Neural cell (in vitro differentiated cells): ENCODE measurements around the gene CLBA1. TPM values are rescaled to one million over a fixed set of nuclear protein-coding genes. Genes with fewer than 3 reads are reported as not detected.

ENCODE experiments used
- H2AFZ ChIP-seq: fragments of 200-600, 300-800 bp; sonication (generic), shearing (Covaris generic); 2 replicates; pipeline ENCODE4 v1.6.0; 2014; ENCODE audit warnings: low read depth, mild to moderate bottlenecking, antibody characterized with exemption, low read length, moderate library complexity
- H3F3A ChIP-seq: fragments of 200-600 bp; shearing (Covaris generic); 2 replicates; pipeline ENCODE4 v1.6.1; 2016; ENCODE audit warnings: mild to moderate bottlenecking, moderate library complexity, mixed read lengths, antibody characterized with exemption, low read length; ENCODE audit not compliant: insufficient read depth, poor library complexity, severe bottlenecking
- H3K27ac ChIP-seq: fragments of 200-600, 300-800 bp; sonication (generic), shearing (Covaris generic); 2 replicates; pipeline ENCODE4 v1.5.1; 2014; ENCODE audit warnings: mild to moderate bottlenecking, low read length, moderate library complexity
- H3K27me3 ChIP-seq: fragments of 300-800, 200-600 bp; sonication (generic), shearing (Covaris generic); 2 replicates; pipeline ENCODE4 v1.6.0; 2014; ENCODE audit warnings: mild to moderate bottlenecking, low read depth, low read length, moderate library complexity; ENCODE audit not compliant: insufficient read depth
- H3K36me3 ChIP-seq: fragments of 300-800, 200-600 bp; sonication (generic), shearing (Covaris generic); 2 replicates; pipeline ENCODE4 v1.5.1; 2014; ENCODE audit warnings: mild to moderate bottlenecking, antibody characterized with exemption, low read length, moderate library complexity; ENCODE audit not compliant: insufficient read depth
- H3K4me2 ChIP-seq: fragments of 300-800, 200-600 bp; sonication (generic), shearing (Covaris generic); 2 replicates; pipeline ENCODE4 v1.6.0; 2014; ENCODE audit warnings: mild to moderate bottlenecking, low read length
- H3K4me3 ChIP-seq: fragments of 300-800, 200-600 bp; sonication (generic), shearing (Covaris generic); 2 replicates; pipeline ENCODE4 v1.5.1; 2014; ENCODE audit warnings: mild to moderate bottlenecking, low read length, moderate library complexity
- H3K79me2 ChIP-seq: fragments of 200-600 bp; shearing (Covaris generic); replicated peaks from 2 replicates; pipeline ENCODE4 v1.6.0; 2014; ENCODE audit warnings: mild to moderate bottlenecking, low read length, moderate library complexity; ENCODE audit not compliant: insufficient read depth
- H3K9ac ChIP-seq: fragments of 300-800, 200-600 bp; sonication (generic), shearing (Covaris generic); 2 replicates; pipeline ENCODE4 v1.6.1; 2016; ENCODE audit warnings: mild to moderate bottlenecking, low read length, mixed read lengths
- H3K9me2 ChIP-seq: fragments of 200-600 bp; shearing (Covaris generic); 2 replicates; pipeline ENCODE4 v1.6.1; 2016; ENCODE audit warnings: mild to moderate bottlenecking, low read length, mixed read lengths; ENCODE audit not compliant: insufficient read depth
- H3K9me3 ChIP-seq: fragments of 200-600, 300-800 bp; sonication (generic), shearing (Covaris generic); 2 replicates; pipeline ENCODE4 v1.6.1; 2016; ENCODE audit warnings: mild to moderate bottlenecking, mixed run types, low read length, moderate library complexity, mixed read lengths
- H4K20me1 ChIP-seq: fragments of 200-600 bp; shearing (Covaris generic); 2 replicates; pipeline ENCODE4 v1.6.1; 2016; ENCODE audit warnings: mild to moderate bottlenecking, mixed run types; ENCODE audit not compliant: insufficient read depth
- CTCF ChIP-seq: fragments of 450-650 bp; IDR thresholded peaks from 2 replicates; pipeline ENCODE4 v1.5.1; 2014; ENCODE audit warnings: antibody characterized with exemption, mild to moderate bottlenecking, moderate library complexity; ENCODE audit not compliant: poor library complexity, severe bottlenecking
- EP300 ChIP-seq: fragments of 450-650 bp; conservative IDR thresholded peaks from 2 replicates; pipeline ENCODE4 v1.6.1; 2014; ENCODE audit warnings: antibody characterized with exemption, mild to moderate bottlenecking, moderate library complexity; ENCODE audit not compliant: poor library complexity, severe bottlenecking
- EZH2 ChIP-seq: fragments of 200-600, 300-800 bp; shearing (Covaris generic), sonication (generic); IDR thresholded peaks from 2 replicates; pipeline ENCODE4 v1.6.1; 2014; ENCODE audit warnings: antibody characterized with exemption, low read length, borderline replicate concordance, mild to moderate bottlenecking; ENCODE audit not compliant: insufficient read depth, poor library complexity, severe bottlenecking
- MXI1 ChIP-seq: fragments of 450-650 bp; conservative IDR thresholded peaks from 2 replicates; pipeline ENCODE4 v1.6.1; 2014; ENCODE audit warnings: antibody characterized with exemption, mild to moderate bottlenecking; ENCODE audit not compliant: poor library complexity, severe bottlenecking
- POLR2AphosphoS5 ChIP-seq: IDR thresholded peaks from 2 replicates; pipeline ENCODE4 v1.6.1; 2012
- RAD21 ChIP-seq: fragments of 450-650 bp; conservative IDR thresholded peaks from 2 replicates; pipeline ENCODE4 v1.6.1; 2014; ENCODE audit warnings: antibody characterized with exemption, mild to moderate bottlenecking, moderate library complexity
- SMC3 ChIP-seq: fragments of 450-650 bp; conservative IDR thresholded peaks from 2 replicates; pipeline ENCODE4 v1.6.1; 2014; ENCODE audit warnings: antibody characterized with exemption, mild to moderate bottlenecking, moderate library complexity; ENCODE audit not compliant: poor library complexity
- TAF1 ChIP-seq: IDR thresholded peaks from 2 replicates; pipeline ENCODE4 v1.6.1; 2012; ENCODE audit warnings: low read depth
- polyA plus RNA-seq: library from polyadenylated mRNA; depleted of rRNA; stranded (reverse); fragments of >200 nt; gene quantifications from 2 replicates; pipeline ENCODE4 v1.2.3, GENCODE V29; 2014

CLBA1 gene
- polyA plus RNA-seq, 1 donor from 2014 or later: 27.8 TPM

- H3K9ac ChIP-seq: no peak overlapping the region
- no peak overlapping the region for H3K4me3 ChIP-seq
- no peak overlapping the region for H3K4me2 ChIP-seq
- H3K79me2 ChIP-seq: peaks cover 5% of the 10 kb centered on the region
- TF ChIP-seq TAF1 (no peak), EZH2 (no peak)
- H3K9me3 ChIP-seq: no peaks in the 10 kb centered on the region
- no peaks in the 10 kb centered on the region for H3K27me3 ChIP-seq
- no peak overlapping the region for H3K27ac ChIP-seq
- H2AFZ ChIP-seq: no peak overlapping the region
- H3K36me3 ChIP-seq: no peaks in the 10 kb centered on the region
- H3F3A ChIP-seq: no peaks in the 10 kb centered on the region
- H4K20me1 ChIP-seq: no peaks in the 10 kb centered on the region
- no peaks in the 10 kb centered on the region for H3K9me2 ChIP-seq
Observed at GRCh38 chr14:105005929-105006830, 20.6 kb downstream of the CLBA1 start.

DNA sequence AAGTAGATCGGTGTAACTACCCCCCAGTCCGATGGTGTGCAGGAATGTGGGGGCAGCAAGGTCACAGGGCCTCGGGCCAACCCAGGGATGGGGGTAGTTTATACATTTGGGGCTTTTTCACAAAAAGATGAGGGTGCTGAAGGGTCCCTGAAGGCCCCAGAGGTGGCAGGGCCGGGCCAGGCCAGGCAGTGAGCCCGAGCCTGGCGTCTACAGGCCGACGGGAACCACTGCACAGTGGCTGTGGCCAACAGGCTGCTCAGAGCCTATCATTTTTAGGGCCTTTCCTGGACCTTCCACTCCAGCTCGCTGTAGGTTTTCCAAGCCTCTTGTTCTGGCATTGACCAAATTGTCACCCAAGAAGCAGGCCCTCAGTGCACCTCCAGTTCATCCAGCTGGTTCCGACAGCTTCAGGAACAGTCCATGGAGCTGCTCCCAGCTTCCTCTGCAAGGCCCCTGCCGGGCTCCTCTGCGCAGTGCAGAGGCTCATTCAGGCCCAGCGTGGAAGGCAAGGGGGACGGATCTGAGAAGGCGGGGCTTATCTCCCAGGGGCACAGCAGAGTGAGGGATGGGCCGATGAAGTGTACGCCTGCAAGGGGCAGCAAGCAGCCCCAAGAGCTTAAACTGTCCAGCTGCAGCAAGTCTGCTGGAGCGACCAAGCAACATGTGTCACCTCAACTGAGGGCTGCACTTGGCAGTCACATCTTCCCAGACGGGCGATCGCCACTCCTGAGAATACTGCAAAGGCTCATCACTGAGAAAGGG lies 21.4 kb downstream of the CLBA1 start:
- Histone ChIP-seq H3K4me3 (no peak overlapping the region), H3K9me2 (no peaks in the 10 kb centered on the region), H3F3A (no peaks in the 10 kb centered on the region), H3K27me3 (no peaks in the 10 kb centered on the region), H3K9ac (no peak overlapping the region), H2AFZ (no peak overlapping the region), H3K9me3 (no peaks in the 10 kb centered on the region), H3K79me2 (peaks cover 5% of the 10 kb centered on the region), H3K36me3 (no peaks in the 10 kb centered on the region), H4K20me1 (no peaks in the 10 kb centered on the region), H3K4me2 (no peak overlapping the region), H3K27ac (no peak overlapping the region)
- no peak for TF ChIP-seq TAF1
- no peak for TF ChIP-seq EP300
- no peak for TF ChIP-seq CTCF
- no peak for TF ChIP-seq SMC3
- no peak for TF ChIP-seq MXI1
- TF ChIP-seq EZH2: no peak
- TF ChIP-seq RAD21: no peak

DNA sequence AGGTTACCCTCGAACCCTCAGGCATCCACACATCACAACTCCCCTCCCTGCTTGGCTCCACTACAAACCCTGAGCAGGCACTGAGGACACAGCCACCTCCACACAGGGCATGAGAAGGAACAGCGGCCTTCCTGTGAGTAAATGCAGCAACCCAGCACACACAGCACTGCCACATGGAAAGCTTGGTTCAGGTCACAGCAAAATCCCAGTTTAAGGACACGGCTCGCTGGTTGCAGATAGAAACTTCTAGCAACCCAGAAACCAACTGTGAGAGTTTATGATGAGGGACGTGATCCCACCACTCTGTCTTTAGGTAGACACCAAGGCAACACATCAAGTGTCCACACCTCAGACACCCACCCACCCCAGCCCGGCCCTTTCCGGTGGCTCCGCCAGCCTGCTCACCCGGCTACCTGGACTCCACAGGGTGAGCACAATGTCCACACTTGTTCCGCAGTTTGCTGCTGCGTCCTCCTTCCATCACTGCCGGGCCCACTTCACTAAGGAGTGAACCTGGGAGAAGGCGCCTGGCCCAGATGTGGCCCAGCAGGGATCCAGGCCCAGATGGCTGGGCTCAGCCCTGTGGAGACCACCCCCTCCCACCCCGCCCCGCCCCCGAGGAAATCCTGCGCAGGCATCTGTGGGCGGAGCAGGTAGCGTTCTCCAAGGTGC lies 22.1 kb downstream of the CLBA1 start:
- Histone ChIP-seq H3K27me3 (no peaks in the 10 kb centered on the region), H3F3A (no peaks in the 10 kb centered on the region), H3K79me2 (peaks cover 10% of the 10 kb centered on the region), H2AFZ (no peak overlapping the region), H3K9me2 (no peaks in the 10 kb centered on the region), H3K4me3 (no peak overlapping the region), H3K27ac (no peak overlapping the region), H3K36me3 (no peaks in the 10 kb centered on the region), H4K20me1 (no peaks in the 10 kb centered on the region), H3K4me2 (no peak overlapping the region), H3K9ac (no peak overlapping the region), H3K9me3 (no peaks in the 10 kb centered on the region)
- no peak for TF ChIP-seq POLR2AphosphoS5
- no peak for TF ChIP-seq RAD21
- TF ChIP-seq SMC3: no peak
- TF ChIP-seq EZH2: no peak
- TF ChIP-seq CTCF: no peak
- TF ChIP-seq TAF1: no peak
